ENCODE results near the gene TEX101.

The TEX101 gene

DNA sequence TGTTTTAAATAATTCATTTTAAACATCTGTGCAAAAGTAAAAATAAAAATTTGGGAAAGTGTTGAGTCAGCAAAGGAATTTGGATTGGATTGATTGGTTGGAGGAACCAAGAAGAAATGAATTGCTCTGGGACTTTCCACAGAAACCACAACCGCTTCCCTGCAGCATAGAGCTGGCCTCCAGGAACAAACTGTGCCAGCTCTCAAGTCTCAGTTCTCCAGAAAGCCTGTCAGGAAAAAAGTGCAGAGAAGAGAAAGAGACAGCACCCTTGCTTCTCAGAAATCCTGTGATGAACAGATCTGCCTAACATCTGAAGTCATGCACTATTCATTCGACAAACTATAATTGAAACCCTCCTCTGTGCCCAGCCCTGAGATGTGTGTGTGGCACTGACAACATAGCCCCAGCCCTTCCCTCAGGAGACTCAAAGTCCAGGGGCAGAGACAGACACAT, 35.9 kb downstream of the TEX101 start:
- DNase-seq = no peak

DNA sequence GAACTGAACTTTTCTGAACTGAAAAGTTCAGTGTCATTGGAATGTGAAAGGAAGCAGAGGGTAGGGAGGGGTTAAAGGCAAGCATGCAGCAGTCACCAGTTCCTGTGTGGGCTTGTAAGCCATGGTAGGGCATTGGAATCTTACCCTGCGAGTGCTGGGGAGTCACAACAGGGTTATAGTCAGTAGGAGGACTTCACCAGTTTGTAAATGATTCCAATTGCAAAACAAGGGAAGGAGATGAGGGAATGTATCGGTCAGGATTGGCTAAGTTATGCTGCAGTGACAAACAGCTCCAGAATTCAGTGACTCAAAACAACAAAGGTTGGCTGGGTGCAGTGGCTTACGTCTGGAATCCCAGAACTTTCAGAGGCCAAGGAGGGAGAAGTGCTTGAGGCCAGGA, 37.9 kb downstream of the TEX101 start:
- no peak for DNase-seq

DNA sequence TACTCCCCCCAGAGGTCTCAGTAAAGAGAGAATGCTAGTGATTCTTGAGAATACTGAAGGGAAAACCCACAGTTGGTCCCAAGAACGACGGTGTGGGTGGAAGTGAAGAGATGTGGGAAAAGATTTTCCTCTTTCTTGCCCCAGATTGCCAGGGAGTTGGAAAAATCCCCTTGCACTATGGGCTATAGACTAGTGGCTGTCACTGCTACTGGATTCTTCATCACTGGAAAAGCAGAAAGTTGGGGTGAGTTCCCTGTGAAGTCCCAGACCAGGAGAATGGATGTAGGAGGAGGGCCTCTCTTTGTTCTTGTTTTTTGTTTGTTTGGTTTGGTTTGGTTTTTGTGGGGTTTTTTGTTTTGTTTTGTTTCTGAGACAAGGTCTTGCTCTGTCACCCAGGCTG, 39.3 kb downstream of the TEX101 start:
- no peak for DNase-seq

DNA sequence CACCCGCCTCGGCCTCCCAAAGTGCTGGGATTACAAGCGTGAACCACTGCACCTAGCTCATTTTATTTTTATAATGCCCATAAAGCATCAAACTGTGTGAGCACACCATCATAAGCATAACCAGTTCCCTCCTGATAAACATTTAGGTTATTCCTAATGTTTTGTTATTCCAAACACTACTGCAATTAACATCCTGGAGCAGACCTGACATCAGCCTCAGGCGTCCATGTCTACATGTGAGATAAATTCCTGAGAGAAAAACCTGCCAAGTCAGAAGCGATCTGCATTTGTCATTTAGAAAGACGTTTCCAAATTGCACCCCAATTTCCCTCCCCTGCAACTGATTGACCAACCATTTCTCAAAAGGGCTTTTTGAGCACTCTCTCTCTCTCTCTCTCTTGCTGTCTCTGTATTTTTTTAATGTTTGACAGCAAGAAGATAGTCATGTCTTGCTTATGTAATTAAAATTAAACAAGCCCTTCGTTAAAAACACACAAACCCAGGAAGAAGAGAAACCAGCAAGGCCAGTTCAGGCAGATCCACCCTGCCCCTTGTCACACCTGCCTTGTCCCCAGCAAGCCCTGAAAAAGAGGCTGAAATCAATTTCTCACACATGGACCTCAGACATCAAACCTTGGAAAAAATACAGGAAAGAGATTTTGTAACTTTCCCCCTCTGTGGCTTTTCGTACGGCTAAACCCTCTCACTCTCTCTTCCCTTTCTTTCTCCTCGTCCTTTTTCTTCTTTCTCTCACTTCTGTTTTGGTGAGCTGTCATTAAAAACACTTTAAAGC, 40.8 kb downstream of the TEX101 start:
- DNase-seq = no peak

DNA sequence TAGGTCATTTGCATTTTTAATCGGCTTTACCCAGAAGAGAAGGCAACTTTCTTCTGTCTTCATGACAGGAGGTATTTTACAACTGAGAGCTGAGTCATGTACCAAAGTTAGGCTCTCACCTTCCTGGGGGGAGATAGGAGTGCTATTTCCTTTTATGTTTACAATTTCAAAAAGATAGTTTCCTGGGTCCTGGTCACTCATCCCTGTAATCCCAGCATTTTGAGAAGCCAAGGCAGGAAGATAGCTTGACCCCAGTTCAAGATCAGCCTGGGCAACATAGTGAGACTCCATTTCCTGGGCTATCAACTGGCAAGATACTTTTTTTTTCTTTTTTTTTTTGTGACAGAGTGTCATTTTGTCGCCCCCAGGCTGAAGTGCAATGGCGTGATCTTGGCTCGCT, 43.1 kb downstream of the TEX101 start:
- DNase-seq = no peak

DNA sequence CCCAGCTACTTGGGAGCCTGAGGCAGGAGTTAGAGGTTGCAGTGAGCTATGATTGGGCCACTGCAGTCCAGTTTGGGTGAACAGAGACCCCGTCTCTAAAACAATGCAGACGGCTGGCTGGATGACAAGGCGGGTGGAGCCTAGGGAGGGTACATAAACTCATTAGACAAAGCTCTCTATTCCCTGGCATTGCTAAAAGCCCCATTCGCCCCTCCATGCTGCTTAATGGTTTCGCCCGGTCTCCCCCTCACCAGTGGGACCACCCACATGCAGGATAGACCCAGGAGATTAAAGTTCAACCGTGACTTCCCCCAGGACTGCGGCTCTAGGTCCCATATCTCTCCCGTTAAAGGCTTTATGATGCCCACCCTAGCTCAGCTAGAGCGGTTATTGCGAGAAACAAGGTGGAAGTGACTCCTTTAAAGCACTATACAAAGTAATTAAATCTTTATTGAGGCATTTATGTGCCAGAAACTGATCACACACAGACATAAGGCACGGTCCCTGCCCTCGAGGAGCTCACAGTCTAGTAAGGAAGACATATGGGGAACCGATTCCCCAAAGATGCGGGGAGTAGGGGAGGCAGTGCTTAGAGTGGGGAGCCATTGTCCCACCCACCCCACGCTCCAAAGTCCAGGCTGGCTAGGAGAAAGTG, 45.8 kb downstream of the TEX101 start:
- DNase-seq = no peak

DNA sequence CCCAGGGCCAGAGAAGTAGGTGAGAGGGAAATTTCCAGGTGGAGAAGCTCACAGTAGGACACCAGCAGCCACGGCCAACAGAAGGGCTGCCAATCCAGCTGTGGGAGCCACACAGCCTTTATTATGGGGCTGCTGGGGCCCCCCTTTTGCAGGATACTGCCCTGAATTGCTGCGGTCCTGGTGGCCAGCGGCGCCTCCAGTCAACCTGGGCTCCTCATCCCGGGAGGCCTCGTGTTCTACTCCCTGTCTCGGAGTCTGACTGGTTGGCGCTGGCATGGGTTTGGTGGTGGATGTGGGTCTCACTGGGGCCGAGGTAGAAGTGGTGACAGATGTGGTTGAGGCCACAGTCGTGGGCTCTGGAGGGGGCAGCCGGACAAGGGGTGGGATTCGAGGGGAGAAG, 46.6 kb downstream of the TEX101 start:
- DNase-seq = no peak

DNA sequence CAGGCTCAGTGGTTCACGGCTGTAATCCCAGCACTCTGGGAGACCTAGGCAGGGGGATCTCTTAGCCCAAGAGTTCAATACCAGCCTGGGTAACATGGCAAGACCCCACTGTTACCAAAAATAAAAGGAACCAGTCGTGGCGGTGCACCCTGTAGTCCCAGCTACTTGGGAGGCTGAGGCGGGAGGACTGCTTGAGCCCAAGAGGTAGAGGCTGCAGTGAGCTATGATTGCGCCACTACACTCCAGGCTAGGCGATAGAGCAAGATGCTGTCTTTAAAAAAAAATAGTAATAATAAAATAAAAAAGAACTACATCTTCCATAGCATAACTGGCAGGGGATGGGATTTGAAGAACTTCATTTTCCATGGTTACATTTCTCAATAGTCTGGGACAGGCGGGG, 47.7 kb downstream of the TEX101 start:
- DNase-seq = no peak

DNA sequence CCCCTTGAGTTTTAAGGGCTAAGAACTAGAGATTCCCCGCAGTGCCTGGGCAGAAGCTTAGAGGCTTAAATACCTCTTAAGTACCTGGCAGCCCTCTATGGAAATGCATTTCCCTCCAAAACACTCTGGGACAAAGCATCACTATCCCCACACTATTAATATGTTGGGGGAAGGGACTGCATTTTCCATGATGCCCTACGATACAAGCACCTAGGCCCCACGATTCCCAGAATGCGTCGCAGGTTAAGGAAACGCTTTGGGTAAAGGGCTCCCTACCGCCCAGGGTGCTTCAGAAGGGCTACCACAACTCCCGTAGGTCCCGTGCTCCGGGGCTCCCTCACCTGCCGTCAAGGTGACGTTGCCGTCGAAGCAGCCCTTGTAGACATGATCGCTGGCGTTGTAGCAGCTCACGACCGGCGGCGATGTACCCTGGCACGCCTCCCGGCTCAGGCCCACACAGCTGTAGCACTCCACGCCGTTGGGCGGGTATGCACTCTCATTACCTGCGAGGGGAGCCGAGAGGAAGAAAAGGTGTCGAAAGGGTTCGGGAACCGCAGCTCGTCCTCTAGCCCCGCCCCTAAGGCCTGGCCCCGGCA, 48.2 kb downstream of the TEX101 start:
- no peak for DNase-seq

DNA sequence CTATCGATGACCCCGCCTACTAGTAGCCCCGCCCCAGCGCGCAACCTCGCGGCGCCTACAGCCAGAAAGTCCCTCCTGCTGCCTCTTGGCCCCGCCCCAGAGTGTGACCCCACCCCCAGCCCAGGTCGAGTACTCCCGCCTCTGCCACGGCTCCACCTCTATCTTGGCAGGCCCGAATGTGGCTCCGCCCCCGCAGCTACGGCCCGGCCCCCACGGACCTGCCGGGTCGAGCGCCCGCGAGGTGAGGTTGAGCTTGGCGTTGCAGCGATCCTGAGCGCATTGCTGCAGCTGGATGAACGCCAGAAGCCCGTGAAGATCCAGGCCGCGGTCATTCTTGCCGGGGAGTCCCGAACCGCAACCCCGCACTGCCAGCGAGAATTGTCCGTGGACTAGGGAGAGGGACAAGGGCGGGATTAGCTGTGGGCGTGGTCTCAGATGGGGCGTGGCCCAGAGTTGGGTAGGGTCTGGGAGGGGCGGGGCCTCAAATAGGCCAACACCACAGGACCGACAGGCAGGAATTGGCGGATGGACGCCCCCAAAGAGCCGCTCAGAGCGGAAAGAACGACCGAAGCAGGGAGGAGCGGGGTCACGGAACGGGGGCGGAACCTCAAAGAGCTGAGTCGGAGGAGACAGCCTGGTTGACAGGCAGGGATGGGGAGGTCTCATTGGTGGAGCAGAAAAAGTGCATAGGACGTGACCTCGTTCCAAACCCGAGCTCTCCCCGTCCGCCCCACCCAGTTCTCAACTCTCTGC, 48.9 kb downstream of the TEX101 start:
- DNase-seq = peak; percentile 98

DNA sequence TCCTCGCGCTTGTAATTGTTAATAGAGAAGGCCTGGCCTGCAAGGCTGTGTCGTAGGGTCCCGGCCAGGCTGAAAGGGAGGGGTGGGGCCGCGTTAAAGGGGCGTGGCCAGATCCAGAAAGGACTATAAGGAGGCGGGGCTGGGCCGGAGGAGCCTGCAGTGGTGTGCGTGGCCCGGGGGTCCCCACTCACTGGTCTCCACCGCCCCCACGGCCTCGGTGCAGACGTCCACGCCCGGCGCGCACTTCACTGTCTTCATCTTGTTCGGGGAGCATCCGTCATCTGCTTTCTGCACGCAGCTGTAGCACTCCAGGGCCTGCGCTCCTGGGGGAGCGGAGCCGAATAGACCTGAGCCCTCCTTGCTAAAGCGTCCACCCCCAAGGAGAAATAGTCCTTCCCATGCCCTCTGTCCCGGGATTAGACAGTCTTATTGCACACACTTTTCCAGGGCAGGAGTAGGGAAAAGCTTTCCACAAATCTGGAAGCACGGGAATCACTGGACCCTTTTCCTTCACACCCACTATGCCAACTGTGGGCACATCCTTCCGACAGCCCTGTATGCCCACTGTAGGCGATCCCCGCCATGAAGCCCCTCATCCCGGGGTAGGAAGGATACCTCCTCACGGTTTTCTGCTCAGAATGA, 49.6 kb downstream of the TEX101 start:
- DNase-seq = no peak

DNA sequence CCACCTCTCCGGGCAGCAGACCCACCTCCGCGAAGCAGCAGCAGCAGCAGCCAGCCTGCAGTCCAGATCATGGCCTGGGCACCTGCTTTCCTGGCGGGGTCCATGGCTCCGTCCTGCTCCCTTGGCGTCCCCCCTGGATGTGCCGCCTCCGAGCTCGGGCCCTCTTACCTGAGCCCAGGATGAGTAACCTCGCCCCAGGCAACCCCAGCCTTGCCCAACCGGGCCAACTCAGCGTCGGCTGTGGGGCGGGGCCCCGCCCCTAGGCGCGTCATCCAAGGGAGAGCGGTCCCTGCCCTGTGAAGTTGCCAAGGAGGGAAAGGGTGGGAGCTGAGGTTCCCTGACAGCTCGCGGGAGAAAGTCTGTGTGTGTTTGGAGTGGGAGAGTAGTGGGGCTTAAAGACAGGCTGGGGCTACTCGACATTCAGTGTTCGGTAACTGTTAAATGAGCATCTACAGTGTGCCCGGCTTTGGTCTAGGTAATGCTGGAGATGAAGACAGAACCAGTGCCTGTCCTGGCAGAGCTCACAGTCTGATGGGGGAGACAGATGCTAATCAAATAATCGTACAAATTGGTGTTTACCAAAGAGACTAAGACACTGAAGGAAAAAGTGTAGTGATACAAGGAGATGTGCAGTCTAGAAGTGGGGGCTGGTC, 50.9 kb downstream of the TEX101 start, which contains the start of gene LYPD3:
Gene LYPD3 (minus strand): TSS at position 141 of the 653 bp plus-strand sequence. CDS start 37 bp downstream, at position 104.
- DNase-seq = no peak

DNA sequence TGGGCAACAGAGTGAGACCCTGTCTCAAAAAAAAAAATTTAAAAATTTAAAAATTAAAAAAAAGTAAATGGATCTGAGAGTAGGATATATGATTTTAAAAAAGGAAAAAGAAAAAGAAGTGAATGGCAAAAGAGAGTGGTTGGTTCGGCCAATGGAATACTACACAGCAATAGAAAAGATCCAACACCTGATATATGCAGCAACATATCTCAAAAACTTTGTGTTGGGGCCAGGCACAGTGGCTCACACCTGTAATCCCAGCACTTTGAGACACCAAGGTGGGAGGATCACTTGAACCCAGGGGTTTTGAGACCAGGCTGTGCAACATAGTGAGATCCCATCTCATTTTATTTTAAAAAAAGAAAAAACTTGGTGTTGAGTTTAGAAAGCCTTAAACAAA, 52.1 kb downstream of the TEX101 start:
- DNase-seq = no peak

DNA sequence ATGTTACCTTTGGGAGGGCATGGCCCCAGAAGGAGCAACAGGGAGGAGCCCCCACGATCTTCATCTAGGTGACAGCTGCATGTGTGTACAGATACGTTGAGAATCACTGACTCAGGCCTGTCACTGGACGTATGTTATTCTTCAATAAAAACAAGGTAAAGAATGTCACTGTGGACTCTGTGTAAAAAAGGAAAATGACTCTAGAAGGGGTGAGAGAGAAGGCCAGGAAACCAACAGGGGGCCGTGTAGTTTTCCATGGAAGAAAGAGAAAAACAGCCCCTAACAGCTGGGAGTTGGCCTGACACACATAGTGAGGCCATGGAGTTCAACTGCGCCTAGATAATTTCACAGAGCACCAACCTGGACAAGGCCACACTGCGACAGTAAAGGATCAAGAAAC, 52.6 kb downstream of the TEX101 start:
- DNase-seq = no peak

DNA sequence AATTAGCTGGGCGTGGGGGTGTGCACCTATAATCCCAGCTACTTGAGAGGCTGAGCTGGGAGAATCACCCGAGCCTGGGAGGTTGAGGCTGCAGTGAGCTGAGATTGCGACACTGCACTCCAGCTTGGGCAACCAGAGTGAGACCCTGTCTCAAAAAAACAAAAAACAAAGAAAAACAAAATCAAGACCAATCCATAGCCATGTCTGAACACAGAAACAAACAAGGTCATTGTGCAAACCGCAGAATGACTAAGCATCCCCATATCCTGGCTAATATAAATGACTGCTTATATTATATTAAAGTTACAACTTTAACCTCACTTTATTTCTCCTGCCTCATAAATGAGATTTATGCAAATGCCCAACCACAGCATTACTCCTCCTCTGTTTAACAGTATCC, 53.0 kb downstream of the TEX101 start:
- no peak for DNase-seq
